ENCODE data around the gene TRAK1. TPM values are rescaled to one million over a fixed set of nuclear protein-coding genes. Genes with fewer than 3 reads are reported as not detected.

Gene TRAK1
- total RNA-seq, 4 donors from 2014 or later: 37.4 to 89.5 (median 53.0) TPM

DNA sequence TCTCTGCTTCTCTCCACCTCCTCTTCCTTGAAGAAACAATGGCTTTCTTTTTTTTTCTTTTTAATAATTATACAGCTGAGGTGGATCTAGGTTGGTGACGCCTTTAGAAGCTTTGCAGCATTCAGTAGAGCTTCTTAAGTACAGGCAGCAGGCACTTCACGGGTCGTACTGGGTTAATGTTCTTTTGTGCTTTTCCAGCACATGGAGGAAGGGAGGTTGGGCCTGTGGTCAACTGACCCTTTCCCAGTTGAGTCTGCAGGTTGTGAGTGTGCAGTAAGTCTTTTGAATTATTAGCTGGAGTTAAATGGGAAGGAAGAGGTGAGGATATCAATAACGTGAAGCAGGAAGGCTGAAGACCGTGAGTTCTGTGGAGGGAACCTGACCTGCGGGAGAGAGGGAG is 7.0 kb downstream of the TRAK1 start:
- TF ChIP-seq POLR2A (IDR thresholded peaks at IDR 0.05) (no peak), EP300 (IDR thresholded peaks at IDR 0.05) (no peak), POLR2AphosphoS5 (IDR thresholded peaks at IDR 0.05) (no peak)
- TF ChIP-seq, protein P1, sequence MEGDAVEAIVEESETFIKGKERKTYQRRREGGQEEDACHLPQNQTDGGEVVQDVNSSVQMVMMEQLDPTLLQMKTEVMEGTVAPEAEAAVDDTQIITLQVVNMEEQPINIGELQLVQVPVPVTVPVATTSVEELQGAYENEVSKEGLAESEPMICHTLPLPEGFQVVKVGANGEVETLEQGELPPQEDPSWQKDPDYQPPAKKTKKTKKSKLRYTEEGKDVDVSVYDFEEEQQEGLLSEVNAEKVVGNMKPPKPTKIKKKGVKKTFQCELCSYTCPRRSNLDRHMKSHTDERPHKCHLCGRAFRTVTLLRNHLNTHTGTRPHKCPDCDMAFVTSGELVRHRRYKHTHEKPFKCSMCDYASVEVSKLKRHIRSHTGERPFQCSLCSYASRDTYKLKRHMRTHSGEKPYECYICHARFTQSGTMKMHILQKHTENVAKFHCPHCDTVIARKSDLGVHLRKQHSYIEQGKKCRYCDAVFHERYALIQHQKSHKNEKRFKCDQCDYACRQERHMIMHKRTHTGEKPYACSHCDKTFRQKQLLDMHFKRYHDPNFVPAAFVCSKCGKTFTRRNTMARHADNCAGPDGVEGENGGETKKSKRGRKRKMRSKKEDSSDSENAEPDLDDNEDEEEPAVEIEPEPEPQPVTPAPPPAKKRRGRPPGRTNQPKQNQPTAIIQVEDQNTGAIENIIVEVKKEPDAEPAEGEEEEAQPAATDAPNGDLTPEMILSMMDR (IDR thresholded peaks at IDR 0.05): no peak

GRCh38 chr3:42099020-42099765 is 8.0 kb downstream of the TRAK1 start:
- peaks cover 0 to 11% of the 10 kb centered on the region in 2 donors for H3K36me3 ChIP-seq
- no peak for TF ChIP-seq POLR2A (IDR thresholded peaks at IDR 0.05)
- TF ChIP-seq, protein P1 (IDR thresholded peaks at IDR 0.05): no peak
- TF ChIP-seq POLR2AphosphoS5 (IDR thresholded peaks at IDR 0.05): no peak
- no peak for TF ChIP-seq EP300 (IDR thresholded peaks at IDR 0.05)
- peak overlapping the region in 3 of 4 donors; percentile 11 to 69 (median 66) for H3K27ac ChIP-seq
- WGBS, 2 donors (ENCODE audit: low coverage in 1 of 2): 55 to 59% methylated on average over 8 to 12 of the region's 19 CpGs
- no peaks in the 10 kb centered on the region for H3K9me3 ChIP-seq
- peaks cover 2 to 91% (median 31%) of the 10 kb centered on the region in 3 donors for H3K4me1 ChIP-seq
- no peaks in the 10 kb centered on the region for H3K27me3 ChIP-seq
- H3K4me3 ChIP-seq: no peak overlapping the region
- ATAC-seq: no peak

More for the DNA sequence above, 7.0 kb downstream of the TRAK1 start:
- Histone ChIP-seq H3K4me3 (no peak overlapping the region), H3K36me3 (peaks cover 0 to 3% of the 10 kb centered on the region in 2 donors), H3K4me1 (peaks cover 2 to 93% (median 31%) of the 10 kb centered on the region in 3 donors), H3K27ac (peak overlapping the region in 3 of 4 donors; percentile 11 to 69 (median 16)), H3K9me3 (no peaks in the 10 kb centered on the region), H3K27me3 (no peaks in the 10 kb centered on the region)
- no peak for ATAC-seq
- 57 to 68% methylated on average over 3 of the region's 6 CpGs for WGBS, 2 donors (ENCODE audit: low coverage in 1 of 2)

- Histone ChIP-seq H3K27ac (peak overlapping the region in 3 of 4 donors; percentile 59 to 69 (median 65)), H3K36me3 (peaks cover 0 to 18% of the 10 kb centered on the region in 2 donors), H3K9me3 (no peaks in the 10 kb centered on the region), H3K4me3 (no peak overlapping the region), H3K27me3 (no peaks in the 10 kb centered on the region), H3K4me1 (peaks cover 2 to 75% (median 31%) of the 10 kb centered on the region in 3 donors)
- no peak for TF ChIP-seq EP300 (IDR thresholded peaks at IDR 0.05)
- TF ChIP-seq POLR2AphosphoS5 (IDR thresholded peaks at IDR 0.05): no peak
- TF ChIP-seq, protein P1 (IDR thresholded peaks at IDR 0.05): no peak
- TF ChIP-seq POLR2A (IDR thresholded peaks at IDR 0.05): no peak
- WGBS, 2 donors (ENCODE audit: low coverage in 1 of 2): 51 to 55% methylated on average over 3 to 4 of the region's 4 CpGs
- peak; percentile 86 for ATAC-seq
Measured at GRCh38 chr3:42101048-42101447, 9.9 kb downstream of the TRAK1 start.

DNA sequence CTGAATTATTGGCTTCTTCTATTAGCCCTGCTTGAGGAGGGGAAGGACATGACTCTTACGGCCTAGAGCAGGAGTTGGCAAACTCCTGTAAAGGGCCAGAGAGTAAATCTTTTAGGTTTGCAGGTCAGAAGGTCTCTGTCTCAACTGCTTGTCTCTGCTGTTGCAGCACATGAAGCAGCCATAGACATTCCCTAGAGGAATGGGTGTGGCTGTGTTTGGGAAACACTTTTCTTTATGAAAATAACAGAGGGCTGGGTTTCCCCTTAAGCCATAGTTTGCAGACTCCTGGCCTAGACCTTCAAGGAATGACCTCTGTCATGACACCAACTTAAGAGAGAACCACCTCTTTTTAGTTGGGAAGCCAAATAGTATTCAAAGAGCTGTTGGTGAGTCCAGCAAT is 10.3 kb downstream of the TRAK1 start:
- H3K36me3 ChIP-seq: peaks cover 0 to 18% of the 10 kb centered on the region in 2 donors
- H3K27me3 ChIP-seq: no peaks in the 10 kb centered on the region
- whole genome bisulfite sequencing, 2 donors (ENCODE audit: low coverage in 1 of 2): 0 to 33% methylated on average over 1 of the region's 1 CpG
- TF ChIP-seq, protein P1 (IDR thresholded peaks at IDR 0.05): no peak
- no peak for TF ChIP-seq POLR2A (IDR thresholded peaks at IDR 0.05)
- TF ChIP-seq POLR2AphosphoS5 (IDR thresholded peaks at IDR 0.05): no peak
- no peak for TF ChIP-seq EP300 (IDR thresholded peaks at IDR 0.05)
- peaks cover 2 to 70% (median 31%) of the 10 kb centered on the region in 3 donors for H3K4me1 ChIP-seq
- no peaks in the 10 kb centered on the region for H3K9me3 ChIP-seq
- H3K27ac ChIP-seq: peak overlapping the region in 3 of 4 donors; percentile 59 to 69 (median 65)
- peak; percentile 56 for ATAC-seq
- no peak overlapping the region for H3K4me3 ChIP-seq
